ENCODE measurements around the gene SCD5. TPM values are rescaled to one million over a fixed set of nuclear protein-coding genes. Genes with fewer than 3 reads are reported as not detected.

The SCD5 gene
- total RNA-seq, 1 donor: 18.0 TPM

DNA sequence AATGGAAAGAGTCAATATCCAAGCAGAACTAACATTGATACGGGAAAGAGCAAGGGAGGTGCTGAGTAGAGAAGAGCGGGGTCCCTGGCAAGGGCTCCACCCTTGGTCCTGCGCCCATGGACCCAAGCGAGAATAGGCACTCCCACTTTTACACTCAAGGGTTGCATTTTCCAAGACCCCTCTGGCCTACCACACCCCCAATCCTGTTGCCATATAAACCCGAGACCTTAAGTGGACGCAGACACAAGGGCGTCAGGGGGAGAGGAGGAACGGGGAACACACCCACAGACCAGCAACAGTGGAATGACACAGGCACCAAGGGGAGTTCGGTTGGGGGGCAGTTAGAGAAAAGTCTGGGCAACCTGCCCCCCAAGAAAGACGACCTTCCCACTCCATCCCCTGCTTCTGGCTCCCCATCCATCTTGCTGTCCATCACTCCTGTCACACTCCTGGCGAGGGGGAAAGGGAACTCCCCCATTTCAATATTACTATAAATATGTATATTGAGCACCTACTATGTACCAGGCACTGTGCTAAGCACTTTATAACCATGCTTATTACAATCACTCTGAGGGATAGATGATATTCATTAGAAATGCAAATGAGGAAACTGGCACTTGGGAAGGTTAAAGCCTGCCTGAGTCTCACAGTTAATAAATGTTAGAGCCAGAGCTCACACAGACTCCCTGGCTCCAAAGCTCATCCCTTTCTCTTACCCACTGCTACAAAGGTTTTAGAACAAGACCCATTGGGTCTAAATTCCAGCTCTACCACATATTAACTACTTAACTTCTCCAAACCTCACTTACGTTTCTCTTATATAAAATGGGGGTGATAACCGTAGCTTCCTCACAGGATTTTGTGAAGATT is 51.7 kb downstream of the SCD5 start:
- no peak overlapping the region for H3K4me3 ChIP-seq (ENCODE audit: low read depth, low read length)
- TF ChIP-seq, protein P1, sequence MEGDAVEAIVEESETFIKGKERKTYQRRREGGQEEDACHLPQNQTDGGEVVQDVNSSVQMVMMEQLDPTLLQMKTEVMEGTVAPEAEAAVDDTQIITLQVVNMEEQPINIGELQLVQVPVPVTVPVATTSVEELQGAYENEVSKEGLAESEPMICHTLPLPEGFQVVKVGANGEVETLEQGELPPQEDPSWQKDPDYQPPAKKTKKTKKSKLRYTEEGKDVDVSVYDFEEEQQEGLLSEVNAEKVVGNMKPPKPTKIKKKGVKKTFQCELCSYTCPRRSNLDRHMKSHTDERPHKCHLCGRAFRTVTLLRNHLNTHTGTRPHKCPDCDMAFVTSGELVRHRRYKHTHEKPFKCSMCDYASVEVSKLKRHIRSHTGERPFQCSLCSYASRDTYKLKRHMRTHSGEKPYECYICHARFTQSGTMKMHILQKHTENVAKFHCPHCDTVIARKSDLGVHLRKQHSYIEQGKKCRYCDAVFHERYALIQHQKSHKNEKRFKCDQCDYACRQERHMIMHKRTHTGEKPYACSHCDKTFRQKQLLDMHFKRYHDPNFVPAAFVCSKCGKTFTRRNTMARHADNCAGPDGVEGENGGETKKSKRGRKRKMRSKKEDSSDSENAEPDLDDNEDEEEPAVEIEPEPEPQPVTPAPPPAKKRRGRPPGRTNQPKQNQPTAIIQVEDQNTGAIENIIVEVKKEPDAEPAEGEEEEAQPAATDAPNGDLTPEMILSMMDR (IDR thresholded peaks at IDR 0.05; ENCODE audit: insufficient read depth, low read length): no peak
- DNase-seq (ENCODE audit: low read depth): no peak

- DNase-seq (ENCODE audit: low read depth): peak; percentile 38
- no peak overlapping the region for H3K4me3 ChIP-seq (ENCODE audit: low read depth, low read length)
Measured at GRCh38 chr4:82745173-82745842, 53.3 kb downstream of the SCD5 start.

DNA sequence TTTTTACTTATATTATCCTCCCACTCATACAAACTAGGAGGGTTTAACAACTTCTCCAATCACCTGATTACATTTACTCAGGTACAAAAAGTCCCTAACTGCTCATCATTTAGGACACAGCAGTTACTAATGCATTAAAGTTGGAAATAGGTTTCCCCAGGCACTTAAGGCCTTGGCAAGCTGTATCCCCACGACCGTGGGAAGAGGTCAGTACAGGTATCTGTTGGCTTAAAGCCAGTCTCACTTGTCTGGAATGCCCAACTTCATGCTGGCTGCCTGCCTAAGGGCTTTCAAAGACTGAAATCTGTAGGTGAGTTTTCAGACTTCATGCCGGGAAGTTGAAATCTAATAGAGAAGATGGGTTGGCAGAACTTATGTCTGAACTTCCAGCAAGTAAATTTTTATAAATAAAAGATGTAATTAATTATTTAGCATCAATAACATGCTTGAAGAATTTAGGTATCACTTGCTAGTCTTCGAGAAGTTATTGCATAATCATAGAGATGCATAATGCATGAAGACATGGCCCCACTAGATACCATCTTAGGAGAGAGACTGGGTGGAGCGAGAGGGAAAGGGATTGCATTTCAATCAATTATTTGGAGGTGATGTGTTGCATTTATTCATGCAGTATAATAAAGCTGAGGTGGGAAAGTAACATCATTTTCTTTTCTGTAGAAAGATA is 54.2 kb downstream of the SCD5 start:
- TF ChIP-seq, protein P1 (IDR thresholded peaks at IDR 0.05; ENCODE audit: insufficient read depth, low read length): no peak
- DNase-seq (ENCODE audit: low read depth): no peak

More at GRCh38 chr4:82745173-82745842, 53.3 kb downstream of the SCD5 start:
- TF ChIP-seq, protein P1 (IDR thresholded peaks at IDR 0.05; ENCODE audit: insufficient read depth, low read length): no peak

GRCh38 chr4:82741188-82741587 is 57.4 kb downstream of the SCD5 start:
- no peak for DNase-seq (ENCODE audit: low read depth)
- TF ChIP-seq, protein P1 (IDR thresholded peaks at IDR 0.05; ENCODE audit: insufficient read depth, low read length): no peak
- no peak overlapping the region for H3K4me3 ChIP-seq (ENCODE audit: low read depth, low read length)

More for the DNA sequence above, 54.2 kb downstream of the SCD5 start:
- H3K4me3 ChIP-seq (ENCODE audit: low read depth, low read length): no peak overlapping the region

- DNase-seq (ENCODE audit: low read depth): peak; percentile 63
- TF ChIP-seq, protein P1 (IDR thresholded peaks at IDR 0.05; ENCODE audit: insufficient read depth, low read length): peak; percentile 96
- H3K4me3 ChIP-seq (ENCODE audit: low read depth, low read length): no peak overlapping the region
Measured at GRCh38 chr4:82739287-82740190, 59.1 kb downstream of the SCD5 start.

DNA sequence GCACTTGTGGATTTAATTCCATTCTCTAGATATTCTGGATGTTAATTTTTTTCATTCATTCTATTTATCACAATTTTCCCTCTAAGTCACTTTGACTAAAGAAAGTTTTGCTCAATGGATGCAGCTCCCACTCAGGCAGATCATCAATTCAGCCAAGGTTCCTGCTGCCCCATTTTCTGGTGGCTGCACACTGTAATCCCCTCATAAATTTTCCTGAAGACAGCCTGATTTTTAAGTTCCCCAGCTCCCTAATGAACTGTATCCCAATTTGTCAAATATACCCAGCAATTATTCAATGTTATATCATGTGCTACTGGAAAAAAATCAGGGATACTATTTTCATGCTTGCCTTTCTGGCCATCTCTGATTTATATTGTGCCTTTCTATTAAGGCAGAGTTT is 61.2 kb downstream of the SCD5 start:
- no peak overlapping the region for H3K4me3 ChIP-seq (ENCODE audit: low read depth, low read length)
- TF ChIP-seq, protein P1 (IDR thresholded peaks at IDR 0.05; ENCODE audit: insufficient read depth, low read length): no peak
- DNase-seq (ENCODE audit: low read depth): no peak
